Measurements from ENCODE around the gene CDR2L.

The CDR2L gene

DNA sequence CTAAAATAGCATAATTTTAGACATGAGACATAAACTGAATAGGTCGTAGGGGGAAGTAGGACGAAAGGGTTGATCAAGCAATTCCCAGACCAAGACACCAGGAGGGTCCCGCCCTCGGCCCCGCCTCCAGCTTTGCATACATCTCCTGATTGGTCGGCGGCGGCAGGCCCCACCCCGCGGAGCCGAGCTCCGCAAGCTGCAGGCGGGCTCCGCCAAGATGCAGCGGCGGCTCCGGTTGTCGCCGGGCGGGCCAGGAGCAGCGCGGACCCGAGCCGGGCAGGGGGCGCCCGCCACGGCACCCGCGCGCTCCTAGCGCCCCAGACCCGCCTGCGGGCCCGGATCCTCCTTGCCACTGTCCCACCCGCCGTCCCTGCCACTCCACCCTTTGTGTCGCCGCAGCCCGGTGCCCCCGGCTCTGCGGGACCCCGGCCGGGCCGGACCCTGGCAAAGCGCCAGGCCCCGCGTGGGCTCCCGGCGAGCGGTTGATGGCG, at the start of gene CDR2L:
CDR2L (plus strand) TSS at position 215 of the 491 bp plus-strand sequence. CDS start 412 bp downstream, outside the sequence.
- peak; percentile 97 for DNase-seq (ENCODE audit: low spot score)

DNA sequence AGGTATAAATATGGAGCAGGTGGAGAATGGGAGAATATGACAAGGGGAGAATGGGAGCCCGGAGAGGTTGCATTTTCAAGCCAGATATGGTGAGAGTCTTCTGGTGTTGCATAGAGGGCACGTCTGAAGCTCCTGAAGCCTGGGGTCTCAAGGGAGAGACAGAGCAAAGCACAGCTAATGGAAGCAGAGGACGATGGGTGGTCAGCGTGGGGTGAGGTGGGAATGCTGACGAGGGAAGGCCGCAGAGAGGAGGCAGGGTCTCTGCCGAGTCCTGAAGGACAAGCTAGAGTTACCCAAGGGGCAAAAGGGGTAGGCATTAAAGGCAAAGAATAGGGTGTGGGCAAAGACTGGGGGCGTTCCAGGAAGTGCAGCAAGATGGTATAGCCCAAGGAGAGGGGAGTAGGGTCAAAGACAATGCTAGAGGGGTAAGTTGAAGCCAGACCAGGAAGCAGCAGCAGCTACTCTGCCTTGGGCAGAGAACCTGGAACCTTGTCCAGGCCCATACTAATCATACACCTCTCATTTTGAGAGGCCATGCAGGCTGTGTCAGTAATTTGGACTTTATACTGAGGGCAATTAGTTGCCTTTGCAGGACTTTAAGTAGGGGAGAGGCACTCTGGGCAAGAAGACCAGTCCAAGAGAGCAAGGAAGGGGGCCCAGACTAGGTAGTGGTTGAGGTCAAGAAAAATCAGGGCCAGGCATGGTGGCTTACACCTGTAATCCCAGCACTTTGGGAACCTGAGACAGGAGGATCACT, 49.1 kb upstream of the CDR2L start:
- DNase-seq (ENCODE audit: low spot score): no peak

DNA sequence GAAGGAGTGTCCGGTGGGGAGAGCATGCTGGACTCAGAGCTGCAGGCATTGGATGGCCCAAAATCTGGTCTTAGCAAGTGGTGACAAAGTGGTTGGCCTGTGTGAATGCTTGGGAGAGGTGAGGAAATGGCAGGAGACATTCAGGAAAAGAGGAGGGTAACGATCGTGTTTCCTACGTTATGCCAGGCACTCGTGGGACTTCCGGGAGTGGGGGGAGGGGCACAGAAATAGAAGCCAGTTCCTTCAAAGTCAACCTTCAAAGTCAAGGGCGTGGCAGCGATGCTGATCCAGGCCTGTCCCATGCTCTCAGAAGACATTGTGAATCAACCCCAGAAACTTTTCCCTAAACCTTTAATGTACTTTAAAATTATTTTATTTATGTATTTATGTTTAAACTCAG, 47.9 kb upstream of the CDR2L start:
- DNase-seq (ENCODE audit: low spot score): no peak

DNA sequence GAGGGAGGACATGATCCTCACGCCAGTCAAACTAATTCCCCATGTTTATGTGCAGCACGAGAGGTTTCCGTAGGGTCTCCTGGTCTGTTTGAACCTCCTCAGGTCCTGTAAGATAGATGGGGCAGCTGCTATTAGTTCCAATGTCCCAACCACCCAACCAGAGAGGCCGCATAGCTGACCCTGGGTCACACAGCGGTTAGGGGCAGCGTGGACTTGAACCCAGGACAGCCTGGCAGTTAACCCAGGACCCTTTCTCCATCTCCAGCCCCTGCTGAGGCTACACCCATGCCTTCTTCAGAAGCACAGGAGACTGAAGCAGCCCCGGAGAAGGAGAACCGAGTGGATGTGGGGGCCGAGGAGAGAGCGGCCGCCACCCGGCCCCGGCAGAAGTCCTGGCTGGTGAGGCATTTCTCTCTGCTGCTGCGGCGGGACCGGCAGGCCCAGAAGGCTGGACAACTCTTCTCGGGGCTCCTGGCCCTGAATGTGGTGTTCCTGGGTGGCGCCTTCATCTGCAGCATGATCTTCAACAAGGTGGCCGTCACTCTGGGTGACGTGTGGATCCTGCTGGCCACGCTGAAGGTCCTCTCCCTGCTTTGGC, 46.2 kb upstream of the CDR2L start:
- no peak for DNase-seq (ENCODE audit: low spot score)

DNA sequence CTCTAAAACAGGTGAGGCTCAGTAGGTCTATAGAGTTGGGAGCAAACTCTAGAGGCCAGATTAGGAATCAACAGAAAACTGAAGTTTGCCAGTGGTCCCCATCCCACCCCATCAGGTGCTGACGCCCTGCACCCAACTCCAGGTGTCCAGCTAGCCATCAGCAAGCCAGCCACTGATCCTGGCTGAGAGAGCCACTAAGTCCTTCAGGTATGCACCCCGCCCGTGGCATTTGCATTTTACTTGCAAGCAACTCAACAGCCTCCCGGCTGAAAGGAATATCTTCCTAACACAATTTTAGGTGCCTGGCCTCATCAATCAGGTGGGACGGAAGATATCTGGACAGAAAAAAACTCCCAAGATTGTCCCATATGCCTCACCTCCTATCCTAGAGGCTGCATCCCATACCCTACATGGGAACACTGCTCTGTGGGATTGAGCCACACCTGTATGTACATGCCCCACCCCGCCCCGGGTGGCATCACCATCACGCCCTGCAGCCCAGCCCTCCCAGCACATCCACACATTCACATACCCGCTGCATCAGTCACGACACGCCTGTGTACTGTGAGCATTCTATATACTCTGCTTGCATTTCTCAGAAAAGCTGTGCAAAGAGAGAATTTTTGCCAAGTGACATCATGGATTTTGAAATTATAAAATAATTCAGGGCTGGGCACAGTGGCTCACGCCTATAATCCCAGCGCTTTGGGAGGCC, 43.5 kb upstream of the CDR2L start:
- DNase-seq (ENCODE audit: low spot score): no peak

DNA sequence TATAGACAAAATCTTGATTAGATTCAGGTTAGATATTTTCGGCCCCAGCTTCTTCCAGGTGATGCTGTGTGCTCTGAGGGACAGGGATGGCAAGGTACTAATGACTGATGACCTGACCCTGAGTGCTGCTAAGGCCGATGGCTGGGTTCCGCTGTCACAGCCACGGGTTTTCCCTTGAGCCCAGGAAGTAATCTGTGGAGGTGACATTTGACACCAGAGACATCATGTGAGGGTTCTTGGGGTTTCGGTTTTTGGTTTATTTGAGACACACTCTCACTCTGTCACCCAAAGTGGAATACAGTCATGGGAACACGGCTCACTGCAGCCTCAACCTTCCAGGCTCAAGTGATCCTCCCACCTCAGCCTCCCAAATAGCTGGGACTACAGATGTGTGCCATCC, 41.9 kb upstream of the CDR2L start:
- DNase-seq (ENCODE audit: low spot score): no peak

DNA sequence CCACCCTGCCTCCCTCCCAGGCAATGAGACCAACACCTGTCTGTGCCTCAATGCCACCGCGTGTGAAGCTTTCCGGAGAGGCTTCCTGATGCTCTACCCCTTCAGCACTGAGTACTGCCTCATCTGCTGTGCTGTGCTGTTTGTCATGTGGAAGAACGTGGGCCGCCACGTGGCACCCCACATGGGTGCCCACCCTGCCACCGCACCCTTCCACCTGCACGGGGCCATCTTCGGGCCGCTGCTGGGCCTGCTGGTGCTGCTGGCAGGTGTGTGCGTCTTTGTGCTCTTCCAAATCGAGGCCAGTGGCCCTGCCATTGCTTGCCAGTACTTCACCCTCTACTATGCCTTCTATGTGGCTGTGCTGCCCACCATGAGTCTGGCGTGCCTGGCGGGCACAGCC, 40.8 kb upstream of the CDR2L start:
- no peak for DNase-seq (ENCODE audit: low spot score)

DNA sequence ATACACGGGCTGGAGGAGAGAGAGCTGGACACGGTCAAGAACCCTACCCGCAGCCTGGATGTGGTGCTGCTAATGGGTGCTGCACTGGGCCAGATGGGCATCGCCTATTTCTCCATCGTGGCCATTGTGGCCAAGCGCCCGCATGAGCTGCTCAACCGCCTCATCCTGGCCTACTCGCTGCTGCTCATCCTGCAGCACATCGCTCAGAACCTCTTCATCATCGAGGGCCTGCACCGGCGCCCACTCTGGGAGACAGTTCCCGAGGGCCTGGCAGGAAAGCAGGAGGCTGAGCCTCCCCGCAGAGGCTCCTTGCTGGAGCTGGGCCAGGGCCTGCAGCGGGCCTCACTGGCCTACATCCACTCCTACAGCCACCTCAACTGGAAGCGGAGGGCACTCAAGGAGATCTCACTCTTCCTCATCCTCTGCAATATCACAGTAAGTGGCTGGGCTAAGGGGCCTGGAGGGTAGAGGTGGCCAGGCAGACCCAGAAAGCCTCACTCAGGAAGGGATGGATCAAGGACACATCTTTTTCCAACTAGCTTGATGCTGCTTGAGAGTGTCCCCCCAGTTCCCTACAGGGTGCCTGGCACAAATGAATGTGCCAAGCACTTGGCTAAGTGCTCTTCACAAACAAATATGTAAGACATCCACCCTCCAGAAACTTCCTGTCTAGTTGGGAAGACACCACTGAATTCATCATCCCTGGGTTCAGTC, 40.2 kb upstream of the CDR2L start:
- DNase-seq (ENCODE audit: low spot score): no peak

DNA sequence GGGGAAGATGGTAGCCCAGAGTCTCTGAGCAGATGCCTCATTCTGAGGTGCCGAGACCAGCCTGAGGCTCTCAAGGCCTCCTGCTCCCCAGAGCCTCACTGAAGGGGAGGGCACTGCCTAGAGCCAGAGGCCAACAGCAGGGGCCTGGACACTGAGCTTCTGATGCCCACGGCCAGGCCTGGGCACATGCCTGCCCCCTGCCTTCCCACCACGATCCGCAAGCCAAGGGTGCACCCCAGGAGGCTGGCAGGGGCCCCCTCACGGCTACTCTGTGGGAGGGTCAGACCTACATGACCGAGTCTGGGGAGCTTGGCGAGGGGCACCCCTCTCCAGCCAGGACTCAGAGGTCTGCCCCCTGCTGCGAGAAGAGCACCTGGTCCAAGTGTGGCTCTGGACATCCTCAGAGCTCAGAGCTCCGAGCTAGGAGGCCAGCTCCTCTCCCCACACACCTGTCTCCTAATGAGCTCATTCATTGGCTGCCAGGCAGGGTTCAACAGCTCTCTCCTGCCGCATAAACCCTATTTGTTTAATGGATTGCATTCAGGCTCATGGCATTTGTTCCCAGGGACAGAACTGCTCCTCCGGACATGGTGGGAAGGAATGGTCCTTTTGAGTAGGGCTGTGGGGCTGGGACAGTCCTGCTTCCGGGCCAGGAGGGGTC, 37.8 kb upstream of the CDR2L start:
- DNase-seq (ENCODE audit: low spot score): no peak

DNA sequence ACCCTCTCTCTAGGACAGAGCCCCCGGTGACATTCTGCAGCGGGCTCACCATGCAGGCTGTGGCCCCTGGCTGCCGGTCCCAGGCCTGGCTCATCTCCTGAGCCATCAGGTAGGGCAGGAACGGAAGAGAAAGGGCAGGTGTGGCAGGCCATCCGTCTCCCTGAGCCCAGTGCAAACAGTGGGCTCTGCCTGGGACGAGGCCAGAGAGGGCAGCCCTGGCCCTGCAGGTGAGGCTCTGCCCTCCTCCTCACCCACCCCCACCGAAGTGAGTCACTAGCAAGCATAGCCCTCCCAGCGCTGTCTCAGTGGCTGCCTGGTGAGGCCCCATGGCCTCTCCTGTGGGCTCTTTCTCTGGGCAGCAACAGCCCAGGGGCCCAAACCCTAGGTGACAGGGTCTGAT, 37.2 kb upstream of the CDR2L start:
- DNase-seq (ENCODE audit: low spot score): no peak

DNA sequence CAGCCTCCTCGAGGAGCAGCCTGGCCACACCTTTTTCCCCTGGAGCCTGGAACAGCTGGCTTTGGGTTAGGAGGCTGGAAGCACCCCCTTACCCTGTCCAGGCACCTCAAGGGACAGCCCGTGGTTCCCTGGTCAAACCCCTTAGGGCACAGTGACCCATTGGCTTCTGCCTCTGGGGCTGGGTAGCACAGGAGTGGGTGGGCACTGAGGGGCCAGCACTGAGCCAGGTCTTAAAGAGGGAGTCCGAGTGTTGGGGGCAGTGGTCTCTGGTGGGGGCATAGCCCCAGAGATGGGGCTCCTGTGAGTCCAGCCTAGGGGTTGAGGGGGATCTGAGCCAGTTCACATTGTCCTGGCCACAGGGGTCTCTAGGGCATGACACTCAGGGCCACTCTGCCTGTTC, 36.4 kb upstream of the CDR2L start:
- no peak for DNase-seq (ENCODE audit: low spot score)

DNA sequence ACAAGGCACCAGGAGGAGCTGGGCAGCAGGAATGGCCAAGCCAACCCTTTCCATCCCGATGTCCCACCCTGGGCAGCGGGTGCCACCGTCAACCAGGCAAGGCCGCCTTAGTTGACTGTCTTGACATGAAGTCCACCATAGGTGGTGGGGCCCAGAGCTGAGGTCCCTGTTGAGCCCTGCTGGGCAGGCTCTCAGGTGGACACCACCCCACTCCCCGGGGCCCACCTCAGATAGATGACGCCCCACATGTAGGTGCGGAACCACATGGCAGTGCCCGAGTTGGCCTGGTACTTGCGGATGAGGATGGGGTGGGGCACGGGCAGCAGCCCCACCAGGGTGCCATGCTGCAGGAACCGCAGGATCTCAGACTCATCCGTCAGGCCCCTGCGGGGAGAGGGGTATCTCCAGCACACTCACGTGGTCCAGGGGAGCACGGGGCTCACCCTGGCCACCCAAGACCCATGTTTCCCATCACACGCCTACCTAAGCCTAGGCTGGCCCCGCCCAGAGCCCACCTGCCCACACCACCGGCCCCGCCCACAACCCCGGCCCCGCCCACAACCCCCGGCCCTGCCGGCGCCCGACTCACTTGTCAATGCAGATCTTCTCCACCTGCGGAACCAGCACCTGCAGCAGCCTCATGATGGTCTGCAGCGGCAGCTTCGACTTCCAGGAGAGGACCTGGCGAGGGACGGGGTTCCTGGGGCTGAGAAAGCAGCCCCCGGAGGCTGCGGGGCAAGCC, 35.6 kb upstream of the CDR2L start:
- no peak for DNase-seq (ENCODE audit: low spot score)

DNA sequence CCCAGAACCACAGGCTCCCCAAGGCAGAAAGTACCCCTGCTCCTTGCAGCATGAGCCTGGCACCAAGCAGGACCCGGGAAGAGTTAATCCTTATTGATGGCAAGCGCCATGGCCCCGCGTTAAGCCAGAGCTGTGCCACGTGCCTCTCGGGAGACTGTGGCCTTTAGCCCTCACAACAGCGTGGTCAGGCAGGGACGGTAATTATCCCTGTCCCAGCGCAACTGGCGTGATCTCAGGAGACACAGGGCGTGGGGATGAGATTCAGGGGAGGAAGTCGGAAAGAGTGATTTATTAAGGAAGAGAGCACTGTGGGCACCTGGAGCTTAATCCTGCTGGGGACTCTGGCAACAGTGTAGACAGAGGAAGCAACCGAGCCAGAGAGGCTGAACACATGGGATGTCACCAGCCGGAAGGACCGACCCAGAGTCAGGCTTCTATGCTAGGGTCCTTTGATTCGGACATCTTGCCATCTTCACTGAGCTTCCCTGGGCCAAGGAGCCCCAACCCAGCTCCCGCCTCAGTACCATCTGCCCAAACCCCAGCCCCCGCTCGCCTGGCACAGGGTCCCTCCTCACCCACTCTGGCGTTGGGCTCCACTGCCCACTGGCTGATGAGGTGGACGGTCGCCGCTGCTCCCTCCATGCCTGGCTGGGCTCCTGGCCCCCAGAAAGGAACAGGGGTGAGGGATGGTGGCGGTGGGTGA, 34.9 kb upstream of the CDR2L start:
- no peak for DNase-seq (ENCODE audit: low spot score)

DNA sequence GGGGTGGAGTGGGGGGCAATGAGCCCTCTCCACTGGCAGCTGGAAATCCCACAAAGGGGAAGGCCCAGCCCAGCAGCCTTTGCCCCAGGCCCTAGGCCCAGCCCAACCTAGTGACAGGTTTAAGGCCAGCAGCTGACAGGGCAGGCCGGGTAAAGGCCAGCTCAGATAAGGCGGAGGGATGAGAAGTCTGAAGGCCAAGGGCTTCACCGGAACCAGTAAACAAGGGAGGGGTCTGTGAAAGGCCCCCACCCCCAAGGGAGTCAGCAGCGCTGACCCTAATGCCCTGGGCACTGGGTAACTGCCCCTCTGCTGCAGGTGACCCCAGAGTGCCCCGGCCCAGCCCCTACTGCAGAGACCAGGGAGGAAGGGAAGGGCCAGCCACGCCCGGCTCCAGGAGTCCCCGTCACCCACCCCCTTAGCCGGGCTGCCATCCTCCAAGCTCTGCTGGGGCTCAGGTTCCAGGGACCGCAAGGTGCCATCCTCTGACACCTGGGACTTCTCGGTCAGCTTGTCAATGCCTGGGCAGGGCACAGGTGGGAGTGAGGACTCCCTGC, 34.2 kb upstream of the CDR2L start:
- no peak for DNase-seq (ENCODE audit: low spot score)

DNA sequence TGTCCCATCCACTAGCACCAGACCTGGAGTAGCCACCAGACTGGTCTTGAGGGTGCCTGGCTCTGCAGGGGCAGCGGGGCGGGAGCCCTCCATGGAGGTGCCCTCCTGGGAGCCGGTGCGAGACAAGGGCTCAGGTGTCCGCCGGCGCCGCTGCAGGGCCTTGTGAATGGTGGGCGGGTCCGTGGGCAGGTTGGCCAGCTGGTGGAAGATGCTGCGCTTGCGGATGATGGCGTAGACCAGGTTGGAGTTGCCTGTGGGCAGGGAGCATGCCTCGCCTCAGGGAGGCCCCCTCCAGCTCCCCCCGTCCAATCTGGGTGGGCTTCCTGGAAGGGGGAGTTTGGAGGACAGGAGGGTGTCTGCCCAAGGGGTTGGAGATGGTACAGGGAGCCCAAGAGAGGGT, 33.3 kb upstream of the CDR2L start:
- no peak for DNase-seq (ENCODE audit: low spot score)

DNA sequence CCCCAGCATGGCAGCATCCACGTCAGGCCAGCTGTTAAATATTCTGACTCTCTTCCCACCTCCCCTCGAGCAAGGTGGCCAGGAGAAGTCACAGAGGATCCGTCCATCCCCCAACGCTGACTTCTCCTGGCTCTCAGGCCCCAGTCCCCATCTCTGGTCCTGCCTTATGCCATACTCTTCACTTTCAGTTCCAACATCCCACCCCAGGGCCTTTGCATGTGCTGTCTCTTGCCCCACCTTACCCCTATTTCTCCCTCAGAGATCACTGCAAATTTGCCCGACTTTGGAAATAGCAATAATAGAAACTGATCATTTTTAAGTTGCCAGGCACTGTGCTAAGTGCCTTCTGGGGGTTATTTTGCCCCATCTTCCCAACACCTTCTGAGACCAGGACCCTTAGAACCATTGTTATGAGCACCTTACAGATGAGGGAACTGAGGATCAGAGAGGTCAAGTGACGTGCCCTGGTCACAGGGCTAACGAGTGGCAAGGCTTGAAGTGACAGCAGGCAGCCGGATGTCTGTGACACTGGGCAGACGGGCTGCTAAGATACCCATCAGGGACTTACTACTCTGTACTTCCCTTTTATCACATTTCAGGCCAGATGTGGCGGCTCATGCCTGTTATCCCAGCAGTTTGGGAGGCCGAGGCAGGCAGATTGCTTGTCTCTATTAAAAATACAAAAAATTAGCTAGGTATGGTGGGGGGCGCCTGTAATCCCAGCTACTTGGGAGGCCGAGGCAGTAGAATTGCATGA, 32.6 kb upstream of the CDR2L start:
- no peak for DNase-seq (ENCODE audit: low spot score)

DNA sequence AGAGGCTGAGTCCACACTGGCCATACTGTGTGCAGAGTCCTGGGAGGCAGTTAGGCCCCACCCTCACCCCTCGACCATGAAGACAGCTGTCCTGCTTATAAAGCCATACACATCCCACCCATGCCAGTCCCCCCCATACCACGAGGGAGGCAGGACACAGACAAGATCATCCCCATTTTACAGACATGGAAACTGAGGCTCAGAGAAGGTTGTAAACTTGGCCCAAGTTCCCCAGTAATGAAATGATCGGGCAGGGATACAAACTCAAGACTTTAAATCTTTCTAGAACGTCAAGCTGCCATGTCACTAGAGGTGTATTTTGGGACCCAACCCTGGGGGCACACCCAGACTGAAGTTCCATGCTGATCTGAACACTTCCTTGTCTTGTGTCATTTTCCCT, 31.3 kb upstream of the CDR2L start:
- no peak for DNase-seq (ENCODE audit: low spot score)

DNA sequence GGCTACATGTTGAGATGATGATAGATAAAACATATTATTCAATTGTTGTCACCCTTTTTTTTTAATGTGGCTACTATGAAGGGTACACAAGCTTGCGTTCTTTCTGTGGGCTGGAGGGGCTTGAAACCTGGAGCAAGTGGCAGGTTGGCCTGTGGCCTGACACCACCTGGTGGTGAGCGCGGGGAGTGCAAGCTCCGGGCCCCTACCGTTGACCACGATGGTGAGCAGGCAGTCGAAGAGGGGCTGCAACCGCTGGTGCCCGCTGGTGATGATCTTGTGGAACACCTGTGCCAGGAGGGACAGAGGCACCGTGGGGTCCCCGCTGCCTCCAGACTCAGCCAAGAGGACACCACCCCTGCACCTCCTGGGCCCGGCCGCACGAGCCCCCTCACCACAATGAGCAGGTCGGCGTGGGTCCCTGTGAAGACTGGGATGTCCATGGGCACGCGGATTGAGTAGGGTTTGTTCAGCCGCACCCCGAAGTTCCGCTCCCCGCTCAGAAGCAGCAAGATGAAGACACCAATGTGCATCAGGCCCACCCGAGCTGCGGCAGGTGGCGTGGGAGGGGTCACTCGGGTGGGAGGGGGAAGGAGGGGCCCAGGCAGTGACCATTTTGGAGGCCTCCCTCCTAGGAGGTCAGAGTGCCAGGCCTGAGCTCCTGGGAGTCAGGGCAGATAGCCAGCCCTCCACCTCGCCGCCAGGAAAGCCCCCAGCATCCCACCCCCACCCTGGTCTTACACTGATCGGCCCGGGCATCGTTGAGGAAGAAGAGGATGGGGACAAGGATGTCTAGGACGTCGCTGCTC, 29.3 kb upstream of the CDR2L start:
- DNase-seq (ENCODE audit: low spot score): no peak

All from globus pallidus (tissue), 1 donor.